Esophagus squamous epithelium (tissue), 5 donors: ENCODE data around the gene EPB41L2. TPM values are rescaled to one million over a fixed set of nuclear protein-coding genes. Genes with fewer than 3 reads are reported as not detected.

Source experiments
- DNase-seq: peaks from one replicate; lab custom pipeline; 2025; lab: John Stamatoyannopoulos, UW
- H3K27ac ChIP-seq, 4 donors: fragments of 200-600 bp; sonication (generic); one replicate each; pipeline ENCODE4 v1.5.1; 2016 to 2019; ENCODE audit warnings: mild to moderate bottlenecking in 1 of 4
- H3K27me3 ChIP-seq, 4 donors: fragments of 200-600 bp; sonication (generic); 1 replicate in 3 of 4; 2 replicates in 1 of 4; pipeline versions ENCODE4 v1.5.1 to v1.6.0; 2017 to 2021; ENCODE audit warnings: antibody characterized with exemption in 1 of 4
- H3K36me3 ChIP-seq, 3 donors: fragments of 200-600 bp; sonication (generic); one replicate each; pipeline ENCODE4 v1.5.1; 2016 to 2019
- H3K4me1 ChIP-seq, 3 donors: fragments of 200-600 bp; sonication (generic); one replicate each; pipeline ENCODE4 v1.5.1; 2017 to 2019
- H3K4me3 ChIP-seq, 4 donors: fragments of 200-600 bp; sonication (generic); 1 replicate in 3 of 4; 2 replicates in 1 of 4; pipeline ENCODE4 v1.5.1; 2016 to 2019; ENCODE audit warnings: mild to moderate bottlenecking in 2 of 4, moderate library complexity in 1 of 4
- H3K9me3 ChIP-seq, 3 donors: fragments of 200-600 bp; sonication (generic); one replicate each; pipeline ENCODE4 v1.5.1; 2016 to 2019
- POLR2A ChIP-seq, 4 donors: fragments of 450-650 bp; IDR thresholded peaks; one replicate each; pipeline ENCODE4 v1.6.1; 2017; ENCODE audit warnings: antibody characterized with exemption in 4 of 4, mild to moderate bottlenecking in 4 of 4, moderate library complexity in 3 of 4
- WGBS, 2 donors: methylation state at CpG; one replicate each; pipeline ENCODE4 v1.1.5; 2018; 5-methylcytosine and 5-hydroxymethylcytosine counted together
- intact Hi-C: fragments of 100-400 bp; cut with DNase I; formaldehyde crosslinking; loops from one replicate; pipeline ENCODE4 v1.15.0; 2022
- total RNA-seq, 4 donors: library from RNA; depleted of rRNA; stranded (reverse); fragments of >200 nt; gene quantifications; one replicate each; pipeline ENCODE4 v1.1.0, GENCODE V29; 2016
- TF ChIP-seq, protein P1 (sequence below), 6 experiments: fragments of 450-650 bp in 4 of 6; fragments of 200-600 bp in 2 of 6; sonication (generic) in 2 of 6; IDR thresholded peaks; one replicate each; pipeline ENCODE4 v1.5.1; 2016 to 2019; ENCODE audit warnings: antibody characterized with exemption in 6 of 6, mild to moderate bottlenecking in 4 of 6, moderate library complexity in 4 of 6
- donor health status: DM: yes; HTN: yes; CAD: no.

EPB41L2 gene
- total RNA-seq, 4 donors from 2014 or later, result 6.2 to 58.0 (median 14.9) TPM

- Histone ChIP-seq H3K27me3 (no peaks in the 10 kb centered on the region), H3K4me1 (no peaks in the 10 kb centered on the region), H3K9me3 (no peaks in the 10 kb centered on the region), H3K4me3 (no peak overlapping the region), H3K27ac (no peak overlapping the region), H3K36me3 (peaks cover 0 to 41% (median 0%) of the 10 kb centered on the region in 3 donors)
- no peak for DNase-seq
- intact Hi-C loops, result no loop called here
- TF ChIP-seq, protein P1, sequence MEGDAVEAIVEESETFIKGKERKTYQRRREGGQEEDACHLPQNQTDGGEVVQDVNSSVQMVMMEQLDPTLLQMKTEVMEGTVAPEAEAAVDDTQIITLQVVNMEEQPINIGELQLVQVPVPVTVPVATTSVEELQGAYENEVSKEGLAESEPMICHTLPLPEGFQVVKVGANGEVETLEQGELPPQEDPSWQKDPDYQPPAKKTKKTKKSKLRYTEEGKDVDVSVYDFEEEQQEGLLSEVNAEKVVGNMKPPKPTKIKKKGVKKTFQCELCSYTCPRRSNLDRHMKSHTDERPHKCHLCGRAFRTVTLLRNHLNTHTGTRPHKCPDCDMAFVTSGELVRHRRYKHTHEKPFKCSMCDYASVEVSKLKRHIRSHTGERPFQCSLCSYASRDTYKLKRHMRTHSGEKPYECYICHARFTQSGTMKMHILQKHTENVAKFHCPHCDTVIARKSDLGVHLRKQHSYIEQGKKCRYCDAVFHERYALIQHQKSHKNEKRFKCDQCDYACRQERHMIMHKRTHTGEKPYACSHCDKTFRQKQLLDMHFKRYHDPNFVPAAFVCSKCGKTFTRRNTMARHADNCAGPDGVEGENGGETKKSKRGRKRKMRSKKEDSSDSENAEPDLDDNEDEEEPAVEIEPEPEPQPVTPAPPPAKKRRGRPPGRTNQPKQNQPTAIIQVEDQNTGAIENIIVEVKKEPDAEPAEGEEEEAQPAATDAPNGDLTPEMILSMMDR (IDR thresholded peaks at IDR 0.05), result no peak
- no peak for TF ChIP-seq POLR2A (IDR thresholded peaks at IDR 0.05)
- WGBS, 2 donors, result 93 to 96% methylated on average over 11 of the region's 11 CpGs
Measured at GRCh38 chr6:130864344-130864743, 198.7 kb downstream of the EPB41L2 start.

DNA sequence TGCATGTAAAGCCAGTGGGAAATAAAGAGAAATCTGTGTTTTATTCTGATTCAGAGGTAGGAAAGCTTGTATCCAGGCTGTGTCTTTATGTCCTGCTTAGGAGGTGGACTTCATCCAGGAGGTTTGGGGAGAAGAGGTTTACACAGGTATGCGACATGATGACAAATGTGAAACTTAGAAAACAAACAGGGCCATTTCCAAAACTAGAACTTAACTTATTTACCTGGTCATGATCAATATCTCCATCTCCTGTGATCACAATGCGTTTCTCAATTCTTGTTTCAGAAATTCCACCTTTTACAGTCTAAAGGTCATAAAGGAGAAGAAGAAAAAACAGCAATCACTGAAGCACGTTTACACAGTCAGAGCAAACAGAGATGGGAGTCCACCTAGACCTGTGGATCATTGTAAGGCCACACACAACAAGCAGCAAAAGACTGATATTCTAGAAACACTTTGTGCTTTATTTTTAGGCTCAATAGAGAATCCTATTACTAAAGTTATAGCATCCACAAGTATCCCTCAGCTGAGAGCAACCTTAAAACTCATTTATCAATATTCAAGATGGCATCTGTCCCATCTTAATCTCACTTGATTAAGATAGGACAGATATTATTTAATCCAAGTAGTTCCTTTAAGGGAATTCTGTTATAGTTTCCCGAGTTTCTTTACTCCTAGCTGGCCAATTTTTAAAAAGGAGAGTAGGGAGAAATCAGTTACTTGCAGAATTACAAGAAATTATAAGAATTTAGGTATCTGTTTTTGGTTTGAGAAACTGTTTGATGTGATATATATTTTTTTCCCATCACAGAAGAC lies 199.4 kb downstream of the EPB41L2 start:
- intact Hi-C loops, result no loop called here
- no peak overlapping the region for H3K4me3 ChIP-seq
- H3K36me3 ChIP-seq, result peaks cover 0 to 35% (median 0%) of the 10 kb centered on the region in 3 donors
- DNase-seq, result no peak
- no peaks in the 10 kb centered on the region for H3K4me1 ChIP-seq
- no peak for TF ChIP-seq POLR2A (IDR thresholded peaks at IDR 0.05)
- TF ChIP-seq, protein P1 (IDR thresholded peaks at IDR 0.05), result no peak
- no peaks in the 10 kb centered on the region for H3K27me3 ChIP-seq
- 74 to 89% methylated on average over 4 of the region's 4 CpGs for WGBS, 2 donors
- H3K27ac ChIP-seq, result no peak overlapping the region
- H3K9me3 ChIP-seq, result no peaks in the 10 kb centered on the region

GRCh38 chr6:130862370-130862769 lies 200.7 kb downstream of the EPB41L2 start:
- TF ChIP-seq, protein P1 (IDR thresholded peaks at IDR 0.05), result no peak
- TF ChIP-seq POLR2A (IDR thresholded peaks at IDR 0.05), result no peak
- WGBS, 2 donors, result 89 to 95% methylated on average over 2 of the region's 2 CpGs
- H3K36me3 ChIP-seq, result peaks cover 0 to 40% (median 0%) of the 10 kb centered on the region in 3 donors

DNA sequence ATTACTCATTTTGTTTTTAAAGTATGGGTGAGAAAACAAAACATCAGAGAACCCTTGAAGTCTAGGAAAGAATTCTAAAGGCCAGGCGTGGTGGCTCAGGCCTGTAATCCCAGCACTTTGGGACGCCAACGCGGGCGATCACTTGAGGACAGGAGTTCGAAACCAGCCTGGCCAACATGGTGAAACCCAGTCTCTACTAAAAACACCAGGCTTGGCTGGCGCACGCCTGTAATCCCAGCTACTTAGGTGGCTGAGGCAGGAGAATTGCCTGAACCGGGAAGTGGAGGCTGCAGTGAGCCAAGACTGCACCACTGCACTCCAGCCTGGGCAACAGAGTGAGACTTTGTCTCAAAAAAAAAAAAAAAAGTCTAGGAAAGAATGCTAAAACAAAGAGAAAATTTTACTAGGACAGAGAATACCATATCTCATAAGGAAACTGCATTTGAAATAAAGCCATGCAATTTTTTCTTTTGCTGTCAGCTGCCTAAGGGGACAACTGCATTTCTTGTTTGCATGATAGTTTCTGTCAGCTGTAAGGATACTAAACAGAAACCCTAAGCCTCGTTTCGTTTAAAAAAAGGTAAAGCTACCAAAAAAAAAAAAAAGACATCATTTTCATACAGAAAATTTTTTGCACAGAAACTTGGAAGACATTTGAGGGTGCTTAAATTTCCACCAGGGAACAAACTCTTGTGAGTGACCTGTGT lies 203.7 kb downstream of the EPB41L2 start:
- H3K27ac ChIP-seq, result no peak overlapping the region
- no peak for DNase-seq

More at GRCh38 chr6:130862370-130862769, 200.7 kb downstream of the EPB41L2 start:
- Histone ChIP-seq H3K27ac (no peak overlapping the region), H3K27me3 (no peaks in the 10 kb centered on the region), H3K9me3 (no peaks in the 10 kb centered on the region), H3K4me3 (no peak overlapping the region), H3K4me1 (no peaks in the 10 kb centered on the region)
- intact Hi-C loops, result no loop called here
- no peak for DNase-seq

More for the DNA sequence above, 203.7 kb downstream of the EPB41L2 start:
- Histone ChIP-seq H3K9me3 (no peaks in the 10 kb centered on the region), H3K4me1 (no peaks in the 10 kb centered on the region), H3K27me3 (no peaks in the 10 kb centered on the region), H3K4me3 (no peak overlapping the region), H3K36me3 (peaks cover 0 to 33% (median 0%) of the 10 kb centered on the region in 3 donors)
- intact Hi-C loops, result loop anchor here (10.0 kb wide), 1 partner anchor 535 kb away; no protein-coding TSS in a partner anchor
- TF ChIP-seq POLR2A (IDR thresholded peaks at IDR 0.05), result no peak
- TF ChIP-seq, protein P1 (IDR thresholded peaks at IDR 0.05), result no peak
- 81 to 85% methylated on average over 10 to 11 of the region's 11 CpGs for WGBS, 2 donors
